ENCODE measurements around the gene RPS3.

Gene RPS3

GRCh38 chr11:75420224-75421034 lies 21.1 kb downstream of the RPS3 start:
- no peak for DNase-seq
- intact Hi-C loops (cut with DNase I; ENCODE audit: low total_unique reads): no loop called here

GRCh38 chr11:75421035-75421602 lies 21.8 kb downstream of the RPS3 start:
- intact Hi-C loops (cut with DNase I; ENCODE audit: low total_unique reads): no loop called here
- Histone ChIP-seq H3K4me1 (peaks cover 0 to 25% (median 15%) of the 10 kb centered on the region in 4 donors), H3K27ac (no peak overlapping the region), H3K36me3 (peaks cover 0 to 32% (median 14%) of the 10 kb centered on the region in 3 donors), H3K9me3 (no peaks in the 10 kb centered on the region), H3K4me3 (no peak overlapping the region), H3K27me3 (no peaks in the 10 kb centered on the region)
- TF ChIP-seq CTCF (IDR thresholded peaks at IDR 0.05): no peak
- DNase-seq: no peak

More at GRCh38 chr11:75420224-75421034, 21.1 kb downstream of the RPS3 start:
- Histone ChIP-seq H3K27me3 (no peaks in the 10 kb centered on the region), H3K36me3 (peaks cover 0 to 35% (median 16%) of the 10 kb centered on the region in 3 donors), H3K9me3 (no peaks in the 10 kb centered on the region), H3K4me1 (peaks cover 0 to 25% (median 15%) of the 10 kb centered on the region in 4 donors), H3K27ac (peak overlapping the region; percentile 56 to 82), H3K4me3 (no peak overlapping the region)
- TF ChIP-seq CTCF (IDR thresholded peaks at IDR 0.05): no peak

GRCh38 chr11:75421902-75422247 lies 22.6 kb downstream of the RPS3 start:
- Histone ChIP-seq H3K4me3 (no peak overlapping the region), H3K36me3 (peaks cover 0 to 32% (median 14%) of the 10 kb centered on the region in 3 donors), H3K27ac (no peak overlapping the region), H3K4me1 (peaks cover 0 to 25% (median 15%) of the 10 kb centered on the region in 4 donors), H3K27me3 (no peaks in the 10 kb centered on the region), H3K9me3 (no peaks in the 10 kb centered on the region)
- intact Hi-C loops (cut with DNase I; ENCODE audit: low total_unique reads): no loop called here
- TF ChIP-seq CTCF (IDR thresholded peaks at IDR 0.05): no peak
- DNase-seq: no peak

- Histone ChIP-seq H3K9me3 (no peaks in the 10 kb centered on the region), H3K27ac (no peak overlapping the region)
Observed at GRCh38 chr11:75422248-75423231, 23.2 kb downstream of the RPS3 start.

More at GRCh38 chr11:75422248-75423231, 23.2 kb downstream of the RPS3 start:
- TF ChIP-seq CTCF (IDR thresholded peaks at IDR 0.05): no peak
- Histone ChIP-seq H3K27me3 (no peaks in the 10 kb centered on the region), H3K36me3 (peaks cover 0 to 27% (median 14%) of the 10 kb centered on the region in 3 donors), H3K4me1 (peaks cover 0 to 27% (median 15%) of the 10 kb centered on the region in 4 donors), H3K4me3 (no peak overlapping the region)
- no peak for DNase-seq
- intact Hi-C loops (cut with DNase I; ENCODE audit: low total_unique reads): no loop called here

Data from tibial artery (tissue), 4 donors.